IMR-90 (cell line): ENCODE data around the gene ZKSCAN8. TPM values are rescaled to one million over a fixed set of nuclear protein-coding genes. Genes with fewer than 3 reads are reported as not detected.

Experiments
- ATAC-seq: fragments of 200-7000 bp; cut with Tn5 transposase; 2 replicates; pipeline ENCODE4 v1.9.1; 2020; ENCODE audit warnings: low read depth, mild to moderate bottlenecking, moderate library complexity
- BruUV-seq: library from RNA; stranded (reverse); fragments of 400-500 nt; replicated peaks from 2 replicates; lab custom pipeline; 2021; lab: Mats Ljungman, UMichigan
- CTCF ChIA-PET: fragments of 300-600 bp; formaldehyde crosslinking; extraction: SDS; loops from one replicate; lab custom pipeline; 2021; ENCODE audit warnings: antibody characterized with exemption; lab: Yijun Ruan, JAX
- POLR2A ChIA-PET: fragments of 300-600 bp; sonication (Branson Sonifier 250); formaldehyde crosslinking; loops from one replicate; lab custom pipeline; 2022; ENCODE audit warnings: antibody characterized with exemption; ENCODE audit not compliant: unreplicated experiment; lab: Charles Lee
- DNase-seq: peaks from one replicate; pipeline ENCODE4 v3.0.0; 2013
- H2AFZ ChIP-seq: replicated peaks from 2 replicates; pipeline ENCODE3; 2013; ENCODE audit warnings: low read length, mild to moderate bottlenecking; ENCODE audit not compliant: poor library complexity
- H2AK5ac ChIP-seq: 2 replicates; pipeline ENCODE4 v1.6.1; 2013; ENCODE audit warnings: low read depth, low read length, inconsistent platforms
- H2AK9ac ChIP-seq: replicated peaks from 2 replicates; pipeline ENCODE3; 2013; ENCODE audit warnings: mild to moderate bottlenecking, low read depth, low read length, moderate library complexity; ENCODE audit not compliant: poor library complexity
- H2BK120ac ChIP-seq: 2 replicates; pipeline ENCODE4 v1.6.1; 2013; ENCODE audit warnings: low read depth, low read length, inconsistent platforms
- H2BK15ac ChIP-seq: 3 replicates; pipeline ENCODE4 v1.6.1; 2013; ENCODE audit warnings: low read depth, low read length, inconsistent platforms
- H2BK20ac ChIP-seq: 2 replicates; pipeline ENCODE4 v1.6.1; 2013; ENCODE audit warnings: low read depth, mild to moderate bottlenecking, inconsistent platforms, low read length, moderate library complexity
- H2BK5ac ChIP-seq: 2 replicates; pipeline ENCODE4 v1.6.1; 2013; ENCODE audit warnings: mild to moderate bottlenecking, low read depth, low read length, inconsistent platforms; ENCODE audit not compliant: poor library complexity, severe bottlenecking
- H3K14ac ChIP-seq: replicated peaks from 2 replicates; pipeline ENCODE4 v1.6.1; 2013; ENCODE audit warnings: low read depth, low read length, inconsistent platforms
- H3K18ac ChIP-seq: 2 replicates; pipeline ENCODE4 v1.6.1; 2013; ENCODE audit warnings: low read depth, low read length, control low read depth
- H3K23ac ChIP-seq: 2 replicates; pipeline ENCODE4 v1.6.1; 2013; ENCODE audit warnings: low read depth, low read length, inconsistent platforms
- H3K27ac ChIP-seq: 2 replicates; pipeline ENCODE4 v1.5.1; 2013; ENCODE audit warnings: mild to moderate bottlenecking, control low read depth, low read length; ENCODE audit not compliant: insufficient read depth
- H3K27me3 ChIP-seq: 2 replicates; pipeline ENCODE4 v1.6.1; 2013; ENCODE audit warnings: low read length; ENCODE audit not compliant: control insufficient read depth, insufficient read depth
- H3K36me3 ChIP-seq: 2 replicates; pipeline ENCODE4 v1.6.1; 2013; ENCODE audit warnings: low read length, mixed read lengths; ENCODE audit not compliant: control insufficient read depth, insufficient read depth
- H3K4ac ChIP-seq: 2 replicates; pipeline ENCODE4 v1.6.1; 2013; ENCODE audit warnings: low read depth, low read length, inconsistent platforms
- H3K4me1 ChIP-seq: 2 replicates; pipeline ENCODE4 v1.6.1; 2013; ENCODE audit warnings: low read length, mixed read lengths; ENCODE audit not compliant: control insufficient read depth, insufficient read depth
- H3K4me2 ChIP-seq: 2 replicates; pipeline ENCODE4 v1.6.1; 2013; ENCODE audit warnings: low read depth, mild to moderate bottlenecking, control low read depth, low read length, moderate library complexity
- H3K4me3 ChIP-seq: 2 replicates; pipeline ENCODE4 v1.5.1; 2013; ENCODE audit warnings: low read depth, mild to moderate bottlenecking, control low read depth, low read length, moderate library complexity; ENCODE audit not compliant: insufficient read depth
- H3K56ac ChIP-seq: 2 replicates; pipeline ENCODE4 v1.6.1; 2013; ENCODE audit warnings: low read length, inconsistent platforms; ENCODE audit not compliant: insufficient read depth; ENCODE audit errors: extremely low read depth
- H3K79me1 ChIP-seq, 2 experiments: 2 replicates each; pipeline ENCODE4 v1.6.1; 2013; ENCODE audit warnings: low read length in 2 of 2, inconsistent platforms in 1 of 2, low read depth in 1 of 2
- H3K9ac ChIP-seq: 2 replicates; pipeline ENCODE4 v1.6.1; 2013; ENCODE audit warnings: low read depth, low read length, control low read depth
- H3K9me1 ChIP-seq: 2 replicates; pipeline ENCODE4 v1.6.1; 2013; ENCODE audit warnings: low read length, inconsistent platforms; ENCODE audit not compliant: insufficient read depth
- H3K9me3 ChIP-seq: 2 replicates; pipeline ENCODE4 v1.6.1; 2013; ENCODE audit warnings: low read length; ENCODE audit not compliant: control insufficient read depth, insufficient read depth
- H4K20me1 ChIP-seq: 2 replicates; pipeline ENCODE4 v1.6.1; 2013; ENCODE audit warnings: low read length, inconsistent platforms; ENCODE audit not compliant: insufficient read depth
- H4K5ac ChIP-seq: 2 replicates; pipeline ENCODE4 v1.6.1; 2013; ENCODE audit warnings: mild to moderate bottlenecking, low read depth, low read length, control low read depth
- H4K8ac ChIP-seq, 2 experiments: 2 replicates each; pipeline ENCODE4 v1.6.1; 2013; ENCODE audit warnings: low read depth in 2 of 2, low read length in 2 of 2, control low read depth in 1 of 2, inconsistent platforms in 1 of 2
- H4K91ac ChIP-seq: 2 replicates; pipeline ENCODE4 v1.6.1; 2013; ENCODE audit warnings: low read depth, low read length, inconsistent platforms; ENCODE audit not compliant: insufficient read depth
- MAFK ChIP-seq: IDR thresholded peaks from 2 replicates; pipeline ENCODE4 v1.6.1; 2012; ENCODE audit warnings: low read depth, low read length, improper control_type of control experiment
- SMC3 ChIP-seq: fragments of 150-350 bp; IDR thresholded peaks from 2 replicates; pipeline ENCODE4 v1.6.1; 2016; ENCODE audit warnings: low read depth, mild to moderate bottlenecking, antibody characterized with exemption, low read length, moderate library complexity
- WGBS, 2 experiments: methylation state at CpG; one replicate each; pipeline versions ENCODE4 v1.1.5 to v1.1.7; 2013; ENCODE audit warnings: missing lambda C conversion rate in 2 of 2; ENCODE audit not compliant: insufficient read length in 1 of 2; ENCODE audit errors: extremely low coverage in 2 of 2; 5-methylcytosine and 5-hydroxymethylcytosine counted together
- dilution Hi-C: fragments of 300-500 bp; cut with HindIII; formaldehyde crosslinking; loops from one replicate; pipeline ENCODE4 v1.14.3; 2018; ENCODE audit warnings: low sequenced_read_pairs; ENCODE audit not compliant: unreplicated experiment
- in situ Hi-C: fragments of 300-500 bp; cut with MboI; formaldehyde crosslinking; loops from 3 replicates; pipeline ENCODE4 v1.14.3; 2019; ENCODE audit warnings: low sequenced_read_pairs, inconsistent platforms, mixed read lengths
- intact Hi-C: fragments of 100-400 bp; cut with micrococcal nuclease; formaldehyde crosslinking; loops from 2 replicates; pipeline ENCODE4 v1.10.0; 2022
- polyA plus RNA-seq, 3 experiments: library from polyadenylated mRNA; depleted of rRNA; stranded (reverse); fragments of >200 nt; gene quantifications; 2 replicates each; pipeline ENCODE4 v1.2.3, GENCODE V29; 2012; ENCODE audit warnings: low replicate concordance in 1 of 3
- total RNA-seq: library from RNA; depleted of rRNA; stranded (reverse); fragments of >200 nt; gene quantifications from 2 replicates; pipeline ENCODE4 v1.2.3, GENCODE V29; 2012

ZKSCAN8 gene
- total and polyA plus RNA-seq, 2 of the 4 experiments (the other 2 are of a cell fraction), result 8.3 to 22.8 TPM

GRCh38 chr6:28134716-28135115 lies 7.0 kb upstream of the ZKSCAN8 start:
- dilution Hi-C loops (no loop called here), in situ Hi-C loops (loop anchor here (5.0 kb wide), 1 partner anchor 223 kb away; no protein-coding TSS in a partner anchor), intact Hi-C loops (loop anchor here (1.0 to 5.0 kb wide), 3 partner anchors 133 to 263 kb away; partner anchors contain the start of genes ZSCAN12 and ZSCAN26)
- H4K5ac ChIP-seq, result no peak overlapping the region
- BruUV-seq, result no TSS peak
- DNase-seq (no peak), ATAC-seq (no peak)
- H3K27ac ChIP-seq, result no peak overlapping the region
- H2AK5ac ChIP-seq, result no peak overlapping the region; the same call in 1 of the 2 replicates
- no peak overlapping the region for H3K4me3 ChIP-seq
- no peaks in the 10 kb centered on the region for H3K27me3 ChIP-seq
- no peak overlapping the region for H2BK120ac ChIP-seq
- peaks cover 2% of the 10 kb centered on the region; the same call in 1 of the 2 replicates for H3K4me1 ChIP-seq
- no peak overlapping the region for H3K56ac ChIP-seq
- H3K23ac ChIP-seq, result 0 out of 2 replicates have a peak overlapping the region, but pooled peaks have one; percentile 15
- H3K4me2 ChIP-seq, result no peak overlapping the region
- H3K4ac ChIP-seq, result no peak overlapping the region
- H4K20me1 ChIP-seq, result no peaks in the 10 kb centered on the region; the same call in 1 of the 2 replicates
- ChIA-PET POLR2A (no interaction called here), CTCF (no interaction called here)
- no peaks in the 10 kb centered on the region for H3K9me3 ChIP-seq
- whole genome bisulfite sequencing, 2 experiments, result no CpG with 5 or more reads among the region's 1 CpG
- H2AK9ac ChIP-seq, result no peak overlapping the region
- peaks cover 2% of the 10 kb centered on the region for H3K36me3 ChIP-seq
- H2BK15ac ChIP-seq, result no peak overlapping the region
- H2BK20ac ChIP-seq, result no peak overlapping the region
- no peak overlapping the region for H3K14ac ChIP-seq
- no peak overlapping the region for H2BK5ac ChIP-seq
- TF ChIP-seq MAFK (peak; percentile 76), SMC3 (no peak)
- peak overlapping the region in 1 of 2 experiments; percentile 21; a peak in 1 of 4 replicates for H4K8ac ChIP-seq
- H3K79me1 ChIP-seq, result peaks cover 10 to 43% of the 10 kb centered on the region in 2 experiments
- H3K9me1 ChIP-seq, result no peaks in the 10 kb centered on the region
- no peak overlapping the region for H4K91ac ChIP-seq
- no peak overlapping the region for H2AFZ ChIP-seq
- no peak overlapping the region for H3K18ac ChIP-seq
- H3K9ac ChIP-seq, result no peak overlapping the region
